B cell (primary cell): ENCODE results near the gene TENT5C. TPM values are rescaled to one million over a fixed set of nuclear protein-coding genes. Genes with fewer than 3 reads are reported as not detected.
A peak's percentile ranks its signal among the peaks of the same experiment; 100 is the strongest.

Experiments
- ATAC-seq: fragments of 200-7000 bp; cut with Tn5 transposase; one replicate; pipeline ENCODE4 v1.10.0; 2021; ENCODE audit warnings: low read depth, mild to moderate bottlenecking, moderate number of reproducible peaks, moderate library complexity
- CTCF ChIA-PET: fragments of 350-600 bp; sonication (Branson Sonifier 250); formaldehyde crosslinking; loops from one replicate; lab custom pipeline; 2021; ENCODE audit warnings: antibody characterized with exemption, inconsistent platforms; lab: Charles Lee
- POLR2A ChIA-PET: fragments of 350-600 bp; sonication (Branson Sonifier 250); formaldehyde crosslinking; loops from one replicate; lab custom pipeline; 2021; ENCODE audit warnings: antibody characterized with exemption; lab: Charles Lee
- DNase-seq: peaks from one replicate; pipeline ENCODE4 v3.0.0; 2013
- H2AFZ ChIP-seq: 2 replicates; pipeline ENCODE4 v1.6.1; 2012; ENCODE audit warnings: mild to moderate bottlenecking, low read depth, low read length; ENCODE audit not compliant: insufficient read depth, poor library complexity, severe bottlenecking
- H3K27ac ChIP-seq, 2 donors: 1 replicate in 1 of 2; 2 replicates in 1 of 2; pipeline ENCODE4 v1.5.1; 2012 to 2013; ENCODE audit warnings: low read length in 2 of 2, mild to moderate bottlenecking in 2 of 2, moderate library complexity in 1 of 2
- H3K27me3 ChIP-seq, 4 experiments: fragments of 200-600 bp in 1 of 4; sonication (generic) in 1 of 4; replicated peaks in 1 of 4; 1 replicate in 2 of 4; 2 replicates in 2 of 4; pipeline versions ENCODE4 v1.6.1 to v1.7.0; 2013 to 2016; ENCODE audit warnings: low read length in 3 of 4, mild to moderate bottlenecking in 2 of 4, mixed read lengths in 1 of 4, moderate library complexity in 1 of 4; ENCODE audit not compliant: insufficient read depth in 4 of 4, control insufficient read depth in 3 of 4; ENCODE audit errors: control extremely low read depth in 1 of 4
- H3K36me3 ChIP-seq, 2 experiments: replicated peaks in 1 of 2; 1 replicate in 1 of 2; 2 replicates in 1 of 2; pipeline versions ENCODE4 v1.6.1 to v1.7.1; 2013; ENCODE audit warnings: low read length in 1 of 2; ENCODE audit not compliant: insufficient read depth in 2 of 2, control insufficient read depth in 1 of 2; ENCODE audit errors: control extremely low read depth in 1 of 2, extremely low read depth in 1 of 2
- H3K4me1 ChIP-seq, 2 donors: fragments of 200-600 bp in 1 of 2; sonication (generic) in 1 of 2; 1 replicate in 1 of 2; 2 replicates in 1 of 2; pipeline versions ENCODE4 v1.5.1 to v1.6.1; 2013 to 2017; ENCODE audit warnings: low read length in 2 of 2; ENCODE audit not compliant: control insufficient read depth in 2 of 2, insufficient read depth in 2 of 2
- H3K4me2 ChIP-seq: replicated peaks from 2 replicates; pipeline ENCODE3; 2012; ENCODE audit warnings: mild to moderate bottlenecking, low read depth, low read length; ENCODE audit not compliant: poor library complexity, severe bottlenecking
- H3K4me3 ChIP-seq, 5 experiments: fragments of 200-600 bp in 1 of 5; sonication (generic) in 1 of 5; 1 replicate in 3 of 5; 2 replicates in 2 of 5; pipeline versions ENCODE4 v1.5.1 to v1.7.0; 2011 to 2016; ENCODE audit warnings: low read length in 4 of 5, mild to moderate bottlenecking in 4 of 5, low read depth in 2 of 5, control low read depth in 1 of 5, moderate library complexity in 1 of 5; ENCODE audit not compliant: insufficient read depth in 1 of 5; ENCODE audit errors: control extremely low read depth in 1 of 5, extremely low read depth in 1 of 5
- H3K79me2 ChIP-seq: fragments of 200-600 bp; sonication (generic); one replicate; pipeline ENCODE4 v1.6.0; 2016; ENCODE audit warnings: low read length; ENCODE audit not compliant: control insufficient read depth, insufficient read depth
- H3K9ac ChIP-seq: fragments of 200-600 bp; sonication (generic); 2 replicates; pipeline ENCODE4 v1.6.1; 2017; ENCODE audit warnings: mild to moderate bottlenecking, low read length, moderate library complexity
- H3K9me3 ChIP-seq, 3 donors: one replicate each; pipeline versions ENCODE4 v1.6.1 to v1.7.1; 2013; ENCODE audit warnings: low read length in 2 of 3; ENCODE audit not compliant: control insufficient read depth in 2 of 3, insufficient read depth in 1 of 3; ENCODE audit errors: control extremely low read depth in 1 of 3
- H4K20me1 ChIP-seq: 2 replicates; pipeline ENCODE4 v1.6.0; 2012; ENCODE audit warnings: mild to moderate bottlenecking, low read length; ENCODE audit not compliant: insufficient read depth, control insufficient read depth, poor library complexity, severe bottlenecking
- H3K27ac Mint-ChIP-seq: one replicate; pipeline ENCODE4 v1.8.0; 2021; ENCODE audit warnings: mixed read lengths
- H3K27me3 Mint-ChIP-seq: one replicate; pipeline ENCODE4 v1.8.0; 2021; ENCODE audit warnings: mixed read lengths
- H3K4me1 Mint-ChIP-seq: one replicate; pipeline ENCODE4 v1.8.0; 2021; ENCODE audit warnings: mixed read lengths
- H3K4me3 Mint-ChIP-seq: one replicate; pipeline ENCODE4 v1.8.0; 2021; ENCODE audit warnings: mixed read lengths
- H3K9me3 Mint-ChIP-seq: one replicate; pipeline ENCODE4 v1.8.0; 2022; ENCODE audit warnings: mixed read lengths; ENCODE audit not compliant: insufficient read depth
- EZH2 ChIP-seq: IDR thresholded peaks from 2 replicates; pipeline ENCODE4 v1.6.1; 2012; ENCODE audit warnings: borderline replicate concordance, low read depth, mild to moderate bottlenecking, moderate library complexity, low read length; ENCODE audit not compliant: insufficient read depth, poor library complexity, severe bottlenecking
- WGBS: methylation state at CpG from one replicate; pipeline ENCODE4 v1.1.5; 2013; ENCODE audit warnings: missing lambda C conversion rate; ENCODE audit not compliant: insufficient coverage; 5-methylcytosine and 5-hydroxymethylcytosine counted together
- intact Hi-C: fragments of 100-400 bp; cut with micrococcal nuclease; formaldehyde crosslinking; loops from one replicate; pipeline ENCODE4 v1.10.0; 2022
- polyA plus RNA-seq: library from polyadenylated mRNA; depleted of rRNA; stranded (reverse); fragments of >200 nt; gene quantifications from 2 replicates; pipeline ENCODE4 v1.2.3, GENCODE V29; 2012
- total RNA-seq, 2 donors: library from RNA; stranded (reverse); fragments of 120-200 nt in 1 of 2; gene quantifications; 1 replicate in 1 of 2; 2 replicates in 1 of 2; pipeline versions ENCODE4 v1.2.3 to v1.2.4, GENCODE V29; 2013 to 2022
- TF ChIP-seq, protein P1 (sequence below): fragments of 200-600 bp; IDR thresholded peaks from one replicate; pipeline ENCODE4 v1.8.0; 2022; ENCODE audit warnings: antibody characterized with exemption, mild to moderate bottlenecking

TENT5C gene
- total and polyA plus RNA-seq, 2 donors (not counting 1 experiment from before 2014, with no cell fraction given), result 65.4 to 112 TPM

DNA sequence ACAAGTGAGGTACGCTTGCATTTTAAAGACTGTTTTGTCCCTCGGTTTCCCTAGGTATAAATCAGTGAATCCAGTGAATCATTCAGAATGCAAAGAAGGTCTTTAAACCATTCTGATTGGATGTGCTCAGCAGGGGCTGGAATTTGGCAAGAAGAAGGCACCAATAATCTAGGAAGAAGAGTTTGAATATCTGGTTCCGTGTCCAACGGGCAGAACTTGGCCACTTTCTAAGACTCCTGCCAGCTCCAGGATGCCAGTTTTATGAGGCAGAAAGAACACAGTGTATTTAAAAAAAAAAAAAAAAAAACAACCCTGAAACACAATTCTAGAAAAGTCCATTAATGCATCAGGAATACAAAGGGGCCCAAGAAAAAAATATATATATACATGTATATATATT, 3.0 kb upstream of the TENT5C start:
- TF ChIP-seq, protein P1, sequence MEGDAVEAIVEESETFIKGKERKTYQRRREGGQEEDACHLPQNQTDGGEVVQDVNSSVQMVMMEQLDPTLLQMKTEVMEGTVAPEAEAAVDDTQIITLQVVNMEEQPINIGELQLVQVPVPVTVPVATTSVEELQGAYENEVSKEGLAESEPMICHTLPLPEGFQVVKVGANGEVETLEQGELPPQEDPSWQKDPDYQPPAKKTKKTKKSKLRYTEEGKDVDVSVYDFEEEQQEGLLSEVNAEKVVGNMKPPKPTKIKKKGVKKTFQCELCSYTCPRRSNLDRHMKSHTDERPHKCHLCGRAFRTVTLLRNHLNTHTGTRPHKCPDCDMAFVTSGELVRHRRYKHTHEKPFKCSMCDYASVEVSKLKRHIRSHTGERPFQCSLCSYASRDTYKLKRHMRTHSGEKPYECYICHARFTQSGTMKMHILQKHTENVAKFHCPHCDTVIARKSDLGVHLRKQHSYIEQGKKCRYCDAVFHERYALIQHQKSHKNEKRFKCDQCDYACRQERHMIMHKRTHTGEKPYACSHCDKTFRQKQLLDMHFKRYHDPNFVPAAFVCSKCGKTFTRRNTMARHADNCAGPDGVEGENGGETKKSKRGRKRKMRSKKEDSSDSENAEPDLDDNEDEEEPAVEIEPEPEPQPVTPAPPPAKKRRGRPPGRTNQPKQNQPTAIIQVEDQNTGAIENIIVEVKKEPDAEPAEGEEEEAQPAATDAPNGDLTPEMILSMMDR, result no peak
- no peak for TF ChIP-seq EZH2
- ChIA-PET POLR2A (interaction anchor here (0.7 kb wide), 1 partner anchor 41 kb away, joined by 9 read pairs; no protein-coding TSS in a partner anchor), CTCF (interaction anchor here (1.9 kb wide), 1 partner anchor 68 kb away, joined by 11 read pairs; no protein-coding TSS in a partner anchor)
- H3K27me3 ChIP-seq, result peaks cover 0 to 3% (median 0%) of the 10 kb centered on the region in 4 experiments
- intact Hi-C loops, result loop anchor here (10.0 kb wide), 1 partner anchor 1228 kb away; the partner anchor contains the start of gene ATP1A1
- peaks cover 11 to 18% of the 10 kb centered on the region in 2 donors for H3K4me1 ChIP-seq
- H3K27ac Mint-ChIP-seq, result no peak overlapping the region
- no peaks in the 10 kb centered on the region for H3K9me3 Mint-ChIP-seq
- ATAC-seq, result no peak
- 100% methylated on average over 1 of the region's 4 CpGs for WGBS
- H3K27ac ChIP-seq, result no peak overlapping the region
- DNase-seq, result no peak
- H3K9ac ChIP-seq, result no peak overlapping the region
- H3K36me3 ChIP-seq, result no peaks in the 10 kb centered on the region
- no peaks in the 10 kb centered on the region for H3K9me3 ChIP-seq
- H2AFZ ChIP-seq, result no peak overlapping the region
- peaks cover 19% of the 10 kb centered on the region for H4K20me1 ChIP-seq
- H3K4me2 ChIP-seq, result no peak overlapping the region
- H3K4me3 Mint-ChIP-seq, result no peak overlapping the region
- H3K4me1 Mint-ChIP-seq, result peaks cover 22% of the 10 kb centered on the region
- H3K79me2 ChIP-seq, result peaks cover 26% of the 10 kb centered on the region
- no peak overlapping the region for H3K4me3 ChIP-seq
- H3K27me3 Mint-ChIP-seq, result peaks cover 6% of the 10 kb centered on the region

- no peak for TF ChIP-seq EZH2
- TF ChIP-seq, protein P1, result no peak
- Histone ChIP-seq H3K27me3 (peaks cover 0 to 3% (median 0%) of the 10 kb centered on the region in 4 experiments), H3K9ac (peak overlapping the region; percentile 93), H3K4me1 (peaks cover 35 to 42% of the 10 kb centered on the region in 2 donors), H3K9me3 (no peaks in the 10 kb centered on the region), H3K4me3 (peak overlapping the region; percentile 58 to 97 (median 93)), H3K79me2 (peaks cover 50% of the 10 kb centered on the region), H4K20me1 (peaks cover 43% of the 10 kb centered on the region), H3K4me2 (peak overlapping the region; percentile 77), H3K27ac (peak overlapping the region; percentile 87 to 96), H3K36me3 (peaks cover 0 to 17% of the 10 kb centered on the region in 2 experiments), H2AFZ (peak overlapping the region; percentile 90)
- intact Hi-C loops, result loop anchor here (1.0 to 10.0 kb wide), 7 partner anchors 9 to 1537 kb away; partner anchors contain the start of genes ATP1A1, MAN1A2 and WARS2
- 2% methylated on average over 28 of the region's 29 CpGs for WGBS
- Mint-ChIP-seq H3K9me3 (no peaks in the 10 kb centered on the region), H3K27ac (peak overlapping the region; percentile 96), H3K4me3 (peak overlapping the region; percentile 99), H3K4me1 (peaks cover 44% of the 10 kb centered on the region), H3K27me3 (no peaks in the 10 kb centered on the region)
- ChIA-PET CTCF (interaction anchor here (1.5 to 5.5 kb wide), 6 partner anchors 12 to 70 kb away, joined by 3 to 85 read pairs (median 16); no protein-coding TSS in a partner anchor), POLR2A (interaction anchor here (0.6 to 4.6 kb wide), 8 partner anchors 50 to 238 kb away, joined by 3 to 41 read pairs (median 8); partner anchors contain the start of gene MAN1A2)
- DNase-seq, result no peak
- peak; percentile 44 for ATAC-seq
Measured at GRCh38 chr1:117605164-117605773, 579 bp upstream of the TENT5C start.
